Choroid plexus epithelial cell (primary cell): ENCODE measurements around the gene NTM.

ENCODE experiments used
- DNase-seq: peaks from one replicate; pipeline ENCODE4 v3.0.0-alpha.2; 2010; ENCODE audit warnings: low read depth
- H3K4me3 ChIP-seq: 2 replicates; pipeline ENCODE4 v1.5.1; 2011; ENCODE audit warnings: low read depth, mild to moderate bottlenecking, control low read depth, low read length, moderate library complexity
- CTCF ChIP-seq: conservative IDR thresholded peaks from 2 replicates; pipeline ENCODE4 v1.5.1; 2011; ENCODE audit warnings: low read depth, mild to moderate bottlenecking, control low read depth, inconsistent platforms, low read length, moderate library complexity

NTM gene

GRCh38 chr11:131463162-131463561 lies 92.7 kb downstream of the NTM start:
- no peak for TF ChIP-seq CTCF
- DNase-seq = no peak
- no peak overlapping the region for H3K4me3 ChIP-seq

- H3K4me3 ChIP-seq = no peak overlapping the region
- TF ChIP-seq CTCF = no peak
- no peak for DNase-seq
These were observed 93.4 kb downstream of the NTM start for GRCh38 chr11:131463649-131464425.

- no peak for DNase-seq
- no peak overlapping the region for H3K4me3 ChIP-seq
- TF ChIP-seq CTCF = no peak
These were observed 94.0 kb downstream of the NTM start for GRCh38 chr11:131464461-131464860.

- no peak for DNase-seq
- no peak for TF ChIP-seq CTCF
- H3K4me3 ChIP-seq = no peak overlapping the region
These were observed 94.6 kb downstream of the NTM start for GRCh38 chr11:131465039-131465438.

- H3K4me3 ChIP-seq = no peak overlapping the region
- no peak for TF ChIP-seq CTCF
- DNase-seq = no peak
These were observed 95.3 kb downstream of the NTM start for GRCh38 chr11:131465746-131466145.

GRCh38 chr11:131467645-131468394 lies 97.4 kb downstream of the NTM start:
- TF ChIP-seq CTCF = no peak
- no peak overlapping the region for H3K4me3 ChIP-seq
- no peak for DNase-seq
